GM12878 (cell line): Measurements from ENCODE around the gene KDM5C. TPM values are rescaled to one million over a fixed set of nuclear protein-coding genes. Genes with fewer than 3 reads are reported as not detected.

Experiments used
- ATAC-seq: fragments of 200-7000 bp; cut with Tn5 transposase; 3 replicates; pipeline ENCODE4 v1.9.1; 2020; ENCODE audit warnings: mild to moderate bottlenecking, moderate library complexity
- BruUV-seq: library from RNA; stranded (reverse); fragments of 400-500 nt; replicated peaks from 2 replicates; lab custom pipeline; 2021; lab: Mats Ljungman, UMichigan
- CTCF ChIA-PET: fragments of 300-600 bp; sonication (Branson Sonifier 250); formaldehyde crosslinking; extraction: SDS; loops from one replicate; lab custom pipeline; 2021; ENCODE audit warnings: inconsistent platforms; lab: Yijun Ruan, JAX
- POLR2A ChIA-PET: fragments of 350-600 bp; formaldehyde crosslinking; extraction: SDS; loops from one replicate; lab custom pipeline; 2021; ENCODE audit warnings: inconsistent platforms; lab: Charles Lee
- RAD21 ChIA-PET: fragments of 300-600 bp; sonication (Branson Sonifier 250); formaldehyde crosslinking; loops from one replicate; lab custom pipeline; 2023; ENCODE audit warnings: antibody characterized with exemption; ENCODE audit not compliant: unreplicated experiment; lab: Charles Lee
- SMC1A ChIA-PET: fragments of 300-600 bp; sonication (Branson Sonifier 250); formaldehyde crosslinking; loops from one replicate; lab custom pipeline; 2023; ENCODE audit not compliant: unreplicated experiment, uncharacterized antibody; lab: Charles Lee
- DNase-seq: peaks from one replicate; pipeline ENCODE4 v3.0.0-alpha.2; 2011; ENCODE audit warnings: low read depth, low spot score
- FAIRE-seq: peaks from 3 replicates; lab custom pipeline; 2011; peaks lifted over from hg19 to GRCh38; lab: Jason Lieb, UNC
- H2AFZ ChIP-seq: 2 replicates; pipeline ENCODE4 v1.6.0; 2011; ENCODE audit warnings: low read depth, low read length, control low read depth; ENCODE audit not compliant: control insufficient read depth
- H3K27ac ChIP-seq: 2 replicates; pipeline ENCODE4 v1.5.1; 2011; ENCODE audit warnings: control low read depth; ENCODE audit not compliant: control insufficient read depth, insufficient read depth
- H3K27me3 ChIP-seq, 2 experiments: replicated peaks in 1 of 2; 2 replicates each; pipeline versions ENCODE4 v1.6.0 to v1.6.1; 2011; ENCODE audit warnings: low read length in 1 of 2; ENCODE audit not compliant: control insufficient read depth in 2 of 2, insufficient read depth in 2 of 2
- H3K36me3 ChIP-seq, 2 experiments: 2 replicates each; pipeline ENCODE4 v1.5.1; 2011; ENCODE audit warnings: low read length in 1 of 2; ENCODE audit not compliant: control insufficient read depth in 2 of 2, insufficient read depth in 2 of 2
- H3K4me1 ChIP-seq: 2 replicates; pipeline ENCODE4 v1.6.1; 2011; ENCODE audit warnings: mild to moderate bottlenecking, low read length, moderate library complexity, mixed read lengths; ENCODE audit not compliant: control insufficient read depth, insufficient read depth
- H3K4me2 ChIP-seq: 2 replicates; pipeline ENCODE4 v1.6.0; 2011; ENCODE audit warnings: control low read depth; ENCODE audit not compliant: control insufficient read depth, insufficient read depth
- H3K4me3 ChIP-seq: fragments of 200-600 bp; sonication (generic); 2 replicates; pipeline ENCODE4 v1.5.1; 2016
- H3K79me2 ChIP-seq: 2 replicates; pipeline ENCODE4 v1.6.0; 2011; ENCODE audit warnings: low read length; ENCODE audit not compliant: control insufficient read depth, insufficient read depth
- H3K9ac ChIP-seq: 2 replicates; pipeline ENCODE4 v1.8.0; 2011; ENCODE audit warnings: low read length, control low read depth, mixed read lengths; ENCODE audit not compliant: control insufficient read depth, insufficient read depth
- H3K9me3 ChIP-seq: replicated peaks from 3 replicates; pipeline ENCODE4 v1.5.1; 2011; ENCODE audit warnings: mild to moderate bottlenecking, low read length; ENCODE audit not compliant: control insufficient read depth, insufficient read depth
- H4K20me1 ChIP-seq: 2 replicates; pipeline ENCODE4 v1.6.0; 2011; ENCODE audit not compliant: control insufficient read depth, insufficient read depth
- CHD4 ChIP-seq: fragments of 200-600 bp; sonication (generic); IDR thresholded peaks from 2 replicates; pipeline ENCODE4 v1.6.1; 2016; ENCODE audit warnings: mild to moderate bottlenecking
- EZH2 ChIP-seq: IDR thresholded peaks from 2 replicates; pipeline ENCODE4 v1.6.1; 2012; ENCODE audit warnings: low read depth, mild to moderate bottlenecking, control low read depth, inconsistent platforms, low read length, borderline replicate concordance; ENCODE audit not compliant: control insufficient read depth
- KLF5 ChIP-seq: fragments of 450-650 bp; IDR thresholded peaks from 2 replicates; pipeline ENCODE4 v1.6.1; 2014; ENCODE audit warnings: mild to moderate bottlenecking; ENCODE audit not compliant: partially characterized antibody
- NBN ChIP-seq: fragments of 450-650 bp; IDR thresholded peaks from 2 replicates; pipeline ENCODE4 v1.6.1; 2016
- PAX5 ChIP-seq: IDR thresholded peaks from 2 replicates; pipeline ENCODE4 v1.6.1; 2011; ENCODE audit warnings: low read depth, low read length, borderline replicate concordance
- POLR2AphosphoS2 ChIP-seq: IDR thresholded peaks from 2 replicates; pipeline ENCODE4 v1.6.1; 2011; ENCODE audit warnings: low read depth, mild to moderate bottlenecking, low read length, improper control_type of control experiment, moderate library complexity
- RAD51 ChIP-seq: fragments of 450-650 bp; IDR thresholded peaks from 2 replicates; pipeline ENCODE4 v1.6.1; 2016; ENCODE audit warnings: moderate library complexity, mild to moderate bottlenecking, inconsistent platforms
- TAF1 ChIP-seq: IDR thresholded peaks from 2 replicates; pipeline ENCODE4 v1.6.1; 2011; ENCODE audit warnings: mild to moderate bottlenecking, low read depth, low read length, borderline replicate concordance
- WGBS: methylation state at CpG from one replicate; pipeline ENCODE4 v1.1.6; 2016; ENCODE audit warnings: low lambda C conversion rate; ENCODE audit not compliant: insufficient replicate concordance, insufficient coverage; ENCODE audit errors: missing lambda C conversion rate; 5-methylcytosine and 5-hydroxymethylcytosine counted together
- in situ Hi-C: fragments of 300-500 bp; cut with MboI; formaldehyde crosslinking; loops from 9 replicates; pipeline ENCODE4 v1.14.3; 2018; ENCODE audit warnings: mixed read lengths
- intact Hi-C: fragments of 100-400 bp; cut with micrococcal nuclease; formaldehyde crosslinking; loops from one replicate; pipeline ENCODE4 v1.14.2; 2022; ENCODE audit not compliant: unreplicated experiment
- polyA plus RNA-seq, 11 experiments: library from polyadenylated mRNA; depleted of rRNA in 4 of 11; unstranded in 6 of 11; stranded (reverse) in 5 of 11; fragments of >200 nt; fragmentation: Nextera tagmentation in 4 of 11; fragmentation: Illumina TruSeq in 1 of 11; extraction: Ambion mirVana in 4 of 11; extraction: Trizol in 1 of 11; gene quantifications; 1 replicate in 1 of 11; 2 replicates in 10 of 11; pipeline versions ENCODE4 v1.2.1 to v1.2.3, GENCODE V29; 2011 to 2016; ENCODE audit warnings: inconsistent platforms in 2 of 11, missing spikeins in 2 of 11, low read depth in 1 of 11
- total RNA-seq, 4 experiments: library from RNA; depleted of rRNA in 3 of 4; stranded (reverse); fragments of >200 nt in 3 of 4; fragmentation: Illumina TruSeq in 1 of 4; extraction: Trizol in 1 of 4; gene quantifications; 2 replicates each; pipeline versions ENCODE4 v1.2.1 to v1.2.3, GENCODE V29; 2013 to 2021
- TF ChIP-seq, protein P1 (sequence below): IDR thresholded peaks from 2 replicates; pipeline ENCODE4 v1.6.1; 2012; ENCODE audit warnings: low read depth, low read length, improper control_type of control experiment

KDM5C gene
- total and polyA plus RNA-seq, 10 of the 15 experiments (the other 5 are each of a cell fraction or from before 2014, with no cell fraction given) = 1.5 to 110 (median 53.0) TPM

DNA sequence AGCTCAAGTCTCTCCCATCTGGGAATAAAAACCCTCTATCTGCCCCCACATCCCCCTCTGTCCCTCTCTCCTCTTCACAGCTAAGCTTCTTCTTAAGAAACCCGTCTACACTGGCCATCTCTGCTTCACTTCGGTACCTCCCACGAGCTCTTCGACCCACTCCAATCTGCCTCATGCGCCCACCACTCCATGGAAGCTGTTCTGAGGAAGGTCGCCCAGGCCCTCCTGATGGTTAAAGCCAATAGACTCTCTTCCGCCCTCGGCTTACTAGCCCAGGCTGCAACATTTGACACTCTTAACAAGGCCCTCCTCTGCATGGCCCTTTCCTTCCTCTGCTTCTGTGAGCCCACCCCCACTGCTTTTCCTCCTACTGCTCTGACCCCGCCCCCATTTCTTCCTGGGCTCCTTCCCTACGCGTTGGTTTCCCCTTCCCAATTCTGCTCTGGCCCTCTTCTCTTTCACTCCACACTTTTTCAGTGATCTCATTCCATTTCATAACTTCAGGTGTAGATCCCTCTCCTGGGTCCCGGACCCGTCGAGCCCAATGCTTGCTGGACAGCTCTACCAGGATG, 44.6 kb upstream of the KDM5C start:
- RAD21 ChIA-PET = no interaction called here
- CTCF ChIA-PET = no interaction called here
- TF ChIP-seq POLR2AphosphoS2 (no peak), KLF5 (no peak), TAF1 (no peak), NBN (no peak), CHD4 (no peak), RAD51 (no peak), EZH2 (no peak), PAX5 (no peak)
- TF ChIP-seq, protein P1, sequence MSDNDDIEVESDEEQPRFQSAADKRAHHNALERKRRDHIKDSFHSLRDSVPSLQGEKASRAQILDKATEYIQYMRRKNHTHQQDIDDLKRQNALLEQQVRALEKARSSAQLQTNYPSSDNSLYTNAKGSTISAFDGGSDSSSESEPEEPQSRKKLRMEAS = no peak
- POLR2A ChIA-PET = no interaction called here
- in situ Hi-C loops = no loop called here
- intact Hi-C loops = no loop called here
- BruUV-seq = no TSS peak
- H3K27me3 ChIP-seq = peaks cover 0 to 1% of the 10 kb centered on the region in 2 experiments; a peak in 1 of 4 replicates
- FAIRE-seq (no peak), ATAC-seq (no peak), DNase-seq (no peak)
- no peak overlapping the region for H2AFZ ChIP-seq
- H3K9ac ChIP-seq = no peak overlapping the region
- H3K27ac ChIP-seq = no peak overlapping the region
- H4K20me1 ChIP-seq = no peaks in the 10 kb centered on the region
- no peaks in the 10 kb centered on the region for H3K79me2 ChIP-seq
- H3K4me1 ChIP-seq = no peaks in the 10 kb centered on the region
- H3K4me3 ChIP-seq = no peak overlapping the region
- H3K9me3 ChIP-seq = no peaks in the 10 kb centered on the region
- no peak overlapping the region for H3K4me2 ChIP-seq
- whole genome bisulfite sequencing = 25% methylated on average over 14 of the region's 14 CpGs
- no peaks in the 10 kb centered on the region for H3K36me3 ChIP-seq
- SMC1A ChIA-PET = no interaction called here
